RPMI8226 (cell line): ENCODE measurements around the gene RIPOR3.
"Not testable (repeated sequence)": the region's sequence is repeated elsewhere in the genome, so short reads cannot be mapped to it uniquely, and the experiment has no call there.

Source experiments
- DNase-seq: peaks from one replicate; pipeline ENCODE4 v3.0.0-alpha.2; 2015

Gene RIPOR3

GRCh38 chr20:50547964-50548363 is 143.4 kb downstream of the RIPOR3 start:
- DNase-seq, result no peak

GRCh38 chr20:50546729-50547314 is 144.5 kb downstream of the RIPOR3 start:
- DNase-seq, result peak; percentile 13

- no peak for DNase-seq
Measured at GRCh38 chr20:50545126-50545525, 146.2 kb downstream of the RIPOR3 start.

GRCh38 chr20:50543326-50543725 is 148.0 kb downstream of the RIPOR3 start:
- no peak for DNase-seq

GRCh38 chr20:50541606-50542041 is 149.7 kb downstream of the RIPOR3 start:
- no peak for DNase-seq

GRCh38 chr20:50540620-50541605 is 150.4 kb downstream of the RIPOR3 start:
- DNase-seq, result no peak

- DNase-seq, result not testable (repeated sequence)
Measured at GRCh38 chr20:50539798-50540197, 151.5 kb downstream of the RIPOR3 start.

- DNase-seq, result no peak
Measured at GRCh38 chr20:50538276-50538675, 153.1 kb downstream of the RIPOR3 start.

GRCh38 chr20:50537546-50538201 is 153.7 kb downstream of the RIPOR3 start:
- DNase-seq, result no peak

GRCh38 chr20:50536333-50536732 is 155.0 kb downstream of the RIPOR3 start:
- no peak for DNase-seq
